Neural cell (in vitro differentiated cells): ENCODE results near the gene COL23A1. TPM values are rescaled to one million over a fixed set of nuclear protein-coding genes. Genes with fewer than 3 reads are reported as not detected.

Source experiments
- H2AFZ ChIP-seq: fragments of 200-600, 300-800 bp; sonication (generic), shearing (Covaris generic); 2 replicates; pipeline ENCODE4 v1.6.0; 2014; ENCODE audit warnings: low read depth, mild to moderate bottlenecking, antibody characterized with exemption, low read length, moderate library complexity
- H3F3A ChIP-seq: fragments of 200-600 bp; shearing (Covaris generic); 2 replicates; pipeline ENCODE4 v1.6.1; 2016; ENCODE audit warnings: mild to moderate bottlenecking, moderate library complexity, mixed read lengths, antibody characterized with exemption, low read length; ENCODE audit not compliant: insufficient read depth, poor library complexity, severe bottlenecking
- H3K27ac ChIP-seq: fragments of 200-600, 300-800 bp; sonication (generic), shearing (Covaris generic); 2 replicates; pipeline ENCODE4 v1.5.1; 2014; ENCODE audit warnings: mild to moderate bottlenecking, low read length, moderate library complexity
- H3K27me3 ChIP-seq: fragments of 300-800, 200-600 bp; sonication (generic), shearing (Covaris generic); 2 replicates; pipeline ENCODE4 v1.6.0; 2014; ENCODE audit warnings: mild to moderate bottlenecking, low read depth, low read length, moderate library complexity; ENCODE audit not compliant: insufficient read depth
- H3K36me3 ChIP-seq: fragments of 300-800, 200-600 bp; sonication (generic), shearing (Covaris generic); 2 replicates; pipeline ENCODE4 v1.5.1; 2014; ENCODE audit warnings: mild to moderate bottlenecking, antibody characterized with exemption, low read length, moderate library complexity; ENCODE audit not compliant: insufficient read depth
- H3K4me2 ChIP-seq: fragments of 300-800, 200-600 bp; sonication (generic), shearing (Covaris generic); 2 replicates; pipeline ENCODE4 v1.6.0; 2014; ENCODE audit warnings: mild to moderate bottlenecking, low read length
- H3K4me3 ChIP-seq: fragments of 300-800, 200-600 bp; sonication (generic), shearing (Covaris generic); 2 replicates; pipeline ENCODE4 v1.5.1; 2014; ENCODE audit warnings: mild to moderate bottlenecking, low read length, moderate library complexity
- H3K79me2 ChIP-seq: fragments of 200-600 bp; shearing (Covaris generic); replicated peaks from 2 replicates; pipeline ENCODE4 v1.6.0; 2014; ENCODE audit warnings: mild to moderate bottlenecking, low read length, moderate library complexity; ENCODE audit not compliant: insufficient read depth
- H3K9ac ChIP-seq: fragments of 300-800, 200-600 bp; sonication (generic), shearing (Covaris generic); 2 replicates; pipeline ENCODE4 v1.6.1; 2016; ENCODE audit warnings: mild to moderate bottlenecking, low read length, mixed read lengths
- H3K9me2 ChIP-seq: fragments of 200-600 bp; shearing (Covaris generic); 2 replicates; pipeline ENCODE4 v1.6.1; 2016; ENCODE audit warnings: mild to moderate bottlenecking, low read length, mixed read lengths; ENCODE audit not compliant: insufficient read depth
- H3K9me3 ChIP-seq: fragments of 200-600, 300-800 bp; sonication (generic), shearing (Covaris generic); 2 replicates; pipeline ENCODE4 v1.6.1; 2016; ENCODE audit warnings: mild to moderate bottlenecking, mixed run types, low read length, moderate library complexity, mixed read lengths
- H4K20me1 ChIP-seq: fragments of 200-600 bp; shearing (Covaris generic); 2 replicates; pipeline ENCODE4 v1.6.1; 2016; ENCODE audit warnings: mild to moderate bottlenecking, mixed run types; ENCODE audit not compliant: insufficient read depth
- CTCF ChIP-seq: fragments of 450-650 bp; IDR thresholded peaks from 2 replicates; pipeline ENCODE4 v1.5.1; 2014; ENCODE audit warnings: antibody characterized with exemption, mild to moderate bottlenecking, moderate library complexity; ENCODE audit not compliant: poor library complexity, severe bottlenecking
- EP300 ChIP-seq: fragments of 450-650 bp; conservative IDR thresholded peaks from 2 replicates; pipeline ENCODE4 v1.6.1; 2014; ENCODE audit warnings: antibody characterized with exemption, mild to moderate bottlenecking, moderate library complexity; ENCODE audit not compliant: poor library complexity, severe bottlenecking
- EZH2 ChIP-seq: fragments of 200-600, 300-800 bp; shearing (Covaris generic), sonication (generic); IDR thresholded peaks from 2 replicates; pipeline ENCODE4 v1.6.1; 2014; ENCODE audit warnings: antibody characterized with exemption, low read length, borderline replicate concordance, mild to moderate bottlenecking; ENCODE audit not compliant: insufficient read depth, poor library complexity, severe bottlenecking
- MXI1 ChIP-seq: fragments of 450-650 bp; conservative IDR thresholded peaks from 2 replicates; pipeline ENCODE4 v1.6.1; 2014; ENCODE audit warnings: antibody characterized with exemption, mild to moderate bottlenecking; ENCODE audit not compliant: poor library complexity, severe bottlenecking
- POLR2AphosphoS5 ChIP-seq: IDR thresholded peaks from 2 replicates; pipeline ENCODE4 v1.6.1; 2012
- RAD21 ChIP-seq: fragments of 450-650 bp; conservative IDR thresholded peaks from 2 replicates; pipeline ENCODE4 v1.6.1; 2014; ENCODE audit warnings: antibody characterized with exemption, mild to moderate bottlenecking, moderate library complexity
- SMC3 ChIP-seq: fragments of 450-650 bp; conservative IDR thresholded peaks from 2 replicates; pipeline ENCODE4 v1.6.1; 2014; ENCODE audit warnings: antibody characterized with exemption, mild to moderate bottlenecking, moderate library complexity; ENCODE audit not compliant: poor library complexity
- TAF1 ChIP-seq: IDR thresholded peaks from 2 replicates; pipeline ENCODE4 v1.6.1; 2012; ENCODE audit warnings: low read depth
- polyA plus RNA-seq: library from polyadenylated mRNA; depleted of rRNA; stranded (reverse); fragments of >200 nt; gene quantifications from 2 replicates; pipeline ENCODE4 v1.2.3, GENCODE V29; 2014
- TF ChIP-seq, protein P1 (sequence below): IDR thresholded peaks from 2 replicates; pipeline ENCODE4 v1.6.1; 2012; ENCODE audit warnings: borderline replicate concordance

COL23A1 gene
- polyA plus RNA-seq, 1 donor from 2014 or later, result not detected

DNA sequence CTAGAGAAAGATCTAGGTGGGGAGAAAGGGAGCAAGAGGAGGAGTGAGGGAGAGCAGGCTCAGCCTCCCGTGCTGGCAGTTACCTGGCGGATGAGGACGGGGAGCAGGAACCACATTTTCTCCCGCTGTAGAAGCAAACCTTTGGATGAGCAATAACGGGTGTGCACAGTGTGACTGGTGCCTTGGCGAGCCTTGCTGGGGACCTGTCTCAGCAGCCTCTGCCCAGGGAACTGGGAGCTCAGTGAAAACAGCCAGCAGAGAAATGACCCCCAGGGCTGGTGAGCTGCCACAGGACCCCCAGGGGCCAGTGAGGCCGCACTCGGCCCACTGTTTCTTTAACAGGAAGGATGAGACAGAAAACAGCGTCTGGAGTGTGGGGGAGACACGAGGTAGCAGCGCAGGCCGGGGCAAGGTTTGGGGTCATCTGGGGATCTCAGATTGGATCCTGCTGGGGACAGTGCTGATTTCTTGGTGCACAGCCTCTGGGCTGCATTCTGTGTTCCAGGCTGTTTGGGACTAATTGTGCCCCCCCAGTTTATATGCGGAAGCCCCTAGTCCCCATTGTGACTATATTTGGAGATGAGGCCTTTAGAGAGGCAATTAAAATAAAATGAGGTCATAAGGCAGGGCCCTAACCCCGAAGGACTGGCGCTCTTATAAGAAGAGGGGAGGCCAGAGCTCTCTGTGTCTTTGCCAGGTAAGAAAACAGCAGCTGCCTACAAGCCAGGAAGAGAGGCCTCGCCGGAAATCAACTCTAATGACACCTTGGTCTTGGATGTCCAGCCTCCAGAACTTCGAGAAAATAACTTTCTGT is 238.8 kb downstream of the COL23A1 start:
- no peaks in the 10 kb centered on the region for H3K9me3 ChIP-seq
- no peaks in the 10 kb centered on the region for H3K27me3 ChIP-seq
- no peak overlapping the region for H3K27ac ChIP-seq
- no peaks in the 10 kb centered on the region for H3K36me3 ChIP-seq
- no peak for TF ChIP-seq RAD21
- TF ChIP-seq POLR2AphosphoS5, result no peak
- TF ChIP-seq MXI1, result no peak
- no peak for TF ChIP-seq EP300
- TF ChIP-seq TAF1, result no peak
- TF ChIP-seq SMC3, result no peak
- TF ChIP-seq EZH2, result no peak
- TF ChIP-seq CTCF, result no peak
- TF ChIP-seq, protein P1, sequence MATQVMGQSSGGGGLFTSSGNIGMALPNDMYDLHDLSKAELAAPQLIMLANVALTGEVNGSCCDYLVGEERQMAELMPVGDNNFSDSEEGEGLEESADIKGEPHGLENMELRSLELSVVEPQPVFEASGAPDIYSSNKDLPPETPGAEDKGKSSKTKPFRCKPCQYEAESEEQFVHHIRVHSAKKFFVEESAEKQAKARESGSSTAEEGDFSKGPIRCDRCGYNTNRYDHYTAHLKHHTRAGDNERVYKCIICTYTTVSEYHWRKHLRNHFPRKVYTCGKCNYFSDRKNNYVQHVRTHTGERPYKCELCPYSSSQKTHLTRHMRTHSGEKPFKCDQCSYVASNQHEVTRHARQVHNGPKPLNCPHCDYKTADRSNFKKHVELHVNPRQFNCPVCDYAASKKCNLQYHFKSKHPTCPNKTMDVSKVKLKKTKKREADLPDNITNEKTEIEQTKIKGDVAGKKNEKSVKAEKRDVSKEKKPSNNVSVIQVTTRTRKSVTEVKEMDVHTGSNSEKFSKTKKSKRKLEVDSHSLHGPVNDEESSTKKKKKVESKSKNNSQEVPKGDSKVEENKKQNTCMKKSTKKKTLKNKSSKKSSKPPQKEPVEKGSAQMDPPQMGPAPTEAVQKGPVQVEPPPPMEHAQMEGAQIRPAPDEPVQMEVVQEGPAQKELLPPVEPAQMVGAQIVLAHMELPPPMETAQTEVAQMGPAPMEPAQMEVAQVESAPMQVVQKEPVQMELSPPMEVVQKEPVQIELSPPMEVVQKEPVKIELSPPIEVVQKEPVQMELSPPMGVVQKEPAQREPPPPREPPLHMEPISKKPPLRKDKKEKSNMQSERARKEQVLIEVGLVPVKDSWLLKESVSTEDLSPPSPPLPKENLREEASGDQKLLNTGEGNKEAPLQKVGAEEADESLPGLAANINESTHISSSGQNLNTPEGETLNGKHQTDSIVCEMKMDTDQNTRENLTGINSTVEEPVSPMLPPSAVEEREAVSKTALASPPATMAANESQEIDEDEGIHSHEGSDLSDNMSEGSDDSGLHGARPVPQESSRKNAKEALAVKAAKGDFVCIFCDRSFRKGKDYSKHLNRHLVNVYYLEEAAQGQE, result no peak
- H3K79me2 ChIP-seq, result no peaks in the 10 kb centered on the region
- H3K4me3 ChIP-seq, result no peak overlapping the region
- no peak overlapping the region for H3K4me2 ChIP-seq
- no peaks in the 10 kb centered on the region for H3F3A ChIP-seq
- no peaks in the 10 kb centered on the region for H4K20me1 ChIP-seq
- H3K9ac ChIP-seq, result no peak overlapping the region
- H2AFZ ChIP-seq, result no peak overlapping the region
- H3K9me2 ChIP-seq, result no peaks in the 10 kb centered on the region

GRCh38 chr5:178350361-178351220 is 239.6 kb downstream of the COL23A1 start:
- Histone ChIP-seq H3K9me2 (no peaks in the 10 kb centered on the region), H3K27me3 (no peaks in the 10 kb centered on the region), H2AFZ (no peak overlapping the region), H3K27ac (no peak overlapping the region), H4K20me1 (no peaks in the 10 kb centered on the region), H3K9ac (no peak overlapping the region), H3K4me3 (no peak overlapping the region), H3K9me3 (no peaks in the 10 kb centered on the region), H3K4me2 (no peak overlapping the region), H3F3A (no peaks in the 10 kb centered on the region), H3K79me2 (no peaks in the 10 kb centered on the region), H3K36me3 (no peaks in the 10 kb centered on the region)
- TF ChIP-seq CTCF (no peak), EP300 (no peak), SMC3 (no peak), EZH2 (no peak), MXI1 (no peak), TAF1 (no peak), RAD21 (no peak), POLR2AphosphoS5 (no peak)
- TF ChIP-seq, protein P1, result no peak
